ENCODE measurements around the gene PLS1.

- TF ChIP-seq CTCF (IDR thresholded peaks at IDR 0.05) = no peak
- TF ChIP-seq POLR2A (IDR thresholded peaks at IDR 0.05) = no peak
Observed at GRCh38 chr3:142577696-142578328, 18.4 kb upstream of the PLS1 start.

Measured in heart left ventricle (tissue), 13 donors.